ENCODE data around the gene XRN2.

Gene XRN2

DNA sequence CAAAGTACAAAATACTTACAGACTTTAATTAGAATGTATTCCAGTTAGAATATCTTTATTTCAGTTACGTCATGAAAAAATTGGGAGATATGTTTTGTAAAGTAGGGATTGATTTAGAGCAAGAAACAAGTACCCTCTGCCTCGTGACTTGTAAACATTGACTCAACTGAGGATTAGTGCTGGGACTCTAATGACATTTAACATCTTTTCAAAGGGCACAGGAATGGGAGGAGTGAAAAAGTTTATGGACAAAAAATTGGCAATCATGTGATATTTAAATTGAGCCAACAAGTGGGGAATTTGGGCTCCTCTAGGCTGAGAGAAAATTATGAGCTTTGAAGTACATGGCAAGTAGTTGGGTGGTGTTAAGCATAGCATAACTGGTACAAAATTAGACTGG lies 68.9 kb downstream of the XRN2 start:
- TF ChIP-seq EZH2phosphoT487 (IDR thresholded peaks at IDR 0.05; ENCODE audit: low read depth), result no peak
- TF ChIP-seq, protein P1, sequence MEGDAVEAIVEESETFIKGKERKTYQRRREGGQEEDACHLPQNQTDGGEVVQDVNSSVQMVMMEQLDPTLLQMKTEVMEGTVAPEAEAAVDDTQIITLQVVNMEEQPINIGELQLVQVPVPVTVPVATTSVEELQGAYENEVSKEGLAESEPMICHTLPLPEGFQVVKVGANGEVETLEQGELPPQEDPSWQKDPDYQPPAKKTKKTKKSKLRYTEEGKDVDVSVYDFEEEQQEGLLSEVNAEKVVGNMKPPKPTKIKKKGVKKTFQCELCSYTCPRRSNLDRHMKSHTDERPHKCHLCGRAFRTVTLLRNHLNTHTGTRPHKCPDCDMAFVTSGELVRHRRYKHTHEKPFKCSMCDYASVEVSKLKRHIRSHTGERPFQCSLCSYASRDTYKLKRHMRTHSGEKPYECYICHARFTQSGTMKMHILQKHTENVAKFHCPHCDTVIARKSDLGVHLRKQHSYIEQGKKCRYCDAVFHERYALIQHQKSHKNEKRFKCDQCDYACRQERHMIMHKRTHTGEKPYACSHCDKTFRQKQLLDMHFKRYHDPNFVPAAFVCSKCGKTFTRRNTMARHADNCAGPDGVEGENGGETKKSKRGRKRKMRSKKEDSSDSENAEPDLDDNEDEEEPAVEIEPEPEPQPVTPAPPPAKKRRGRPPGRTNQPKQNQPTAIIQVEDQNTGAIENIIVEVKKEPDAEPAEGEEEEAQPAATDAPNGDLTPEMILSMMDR (IDR thresholded peaks at IDR 0.05; ENCODE audit: low read depth, low read length), result no peak
- Histone ChIP-seq H3K79me2 (ENCODE audit: low read length) (peaks cover 42% of the 10 kb centered on the region), H3K27ac (ENCODE audit: low read length) (no peak overlapping the region), H3K4me2 (ENCODE audit: low read length) (no peak overlapping the region), H3K9ac (ENCODE audit: low read length) (no peak overlapping the region), H3K4me1 (ENCODE audit: low read length) (no peaks in the 10 kb centered on the region), H3K36me3 (replicated peaks; ENCODE audit: low read depth, low read length) (peaks cover 17% of the 10 kb centered on the region), H3K27me3 (ENCODE audit: low read depth, low read length) (no peaks in the 10 kb centered on the region), H2AFZ (ENCODE audit: low read depth, low read length) (no peak overlapping the region), H3K9me3 (ENCODE audit: insufficient read depth, low read length) (no peaks in the 10 kb centered on the region), H4K20me1 (ENCODE audit: insufficient read depth, low read length) (peaks cover 11% of the 10 kb centered on the region; the same call in 1 of the 2 replicates), H3K4me3 (ENCODE audit: low read length) (no peak overlapping the region)

DNA sequence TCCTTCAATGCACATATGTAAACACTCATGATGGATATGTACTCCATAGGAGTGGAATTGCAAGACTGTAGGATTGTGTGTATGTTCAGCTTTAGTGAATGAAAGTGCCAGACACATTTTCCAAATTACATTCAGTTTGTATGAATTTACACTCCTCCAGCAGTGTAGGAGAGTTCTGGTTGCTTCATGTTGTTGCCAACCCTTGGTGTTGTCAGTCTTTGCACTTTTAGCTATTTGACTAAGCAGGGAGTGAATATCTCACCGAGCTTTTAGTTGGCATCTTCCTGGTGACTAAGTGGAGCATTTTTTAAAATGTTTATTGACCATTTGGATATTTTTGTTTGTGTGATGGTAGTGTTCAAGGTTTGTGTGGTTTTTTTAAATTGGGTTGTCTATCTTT lies 70.3 kb downstream of the XRN2 start:
- Histone ChIP-seq H3K27ac (ENCODE audit: low read length) (no peak overlapping the region), H3K27me3 (ENCODE audit: low read depth, low read length) (no peaks in the 10 kb centered on the region), H2AFZ (ENCODE audit: low read depth, low read length) (no peak overlapping the region), H3K36me3 (replicated peaks; ENCODE audit: low read depth, low read length) (peaks cover 17% of the 10 kb centered on the region), H3K79me2 (ENCODE audit: low read length) (peaks cover 45% of the 10 kb centered on the region), H3K4me1 (ENCODE audit: low read length) (no peaks in the 10 kb centered on the region), H4K20me1 (ENCODE audit: insufficient read depth, low read length) (peaks cover 11% of the 10 kb centered on the region; the same call in 1 of the 2 replicates), H3K9ac (ENCODE audit: low read length) (no peak overlapping the region), H3K4me3 (ENCODE audit: low read length) (no peak overlapping the region), H3K4me2 (ENCODE audit: low read length) (no peak overlapping the region), H3K9me3 (ENCODE audit: insufficient read depth, low read length) (no peaks in the 10 kb centered on the region)
- no peak for TF ChIP-seq EZH2phosphoT487 (IDR thresholded peaks at IDR 0.05; ENCODE audit: low read depth)
- TF ChIP-seq, protein P1 (IDR thresholded peaks at IDR 0.05; ENCODE audit: low read depth, low read length), result no peak

GRCh38 chr20:21376626-21377025 lies 73.5 kb downstream of the XRN2 start:
- Histone ChIP-seq H3K9ac (ENCODE audit: low read length) (no peak overlapping the region), H2AFZ (ENCODE audit: low read depth, low read length) (no peak overlapping the region), H3K79me2 (ENCODE audit: low read length) (peaks cover 42% of the 10 kb centered on the region), H4K20me1 (ENCODE audit: insufficient read depth, low read length) (peaks cover 14% of the 10 kb centered on the region), H3K27ac (ENCODE audit: low read length) (no peak overlapping the region), H3K4me1 (ENCODE audit: low read length) (no peaks in the 10 kb centered on the region), H3K36me3 (replicated peaks; ENCODE audit: low read depth, low read length) (peaks cover 13% of the 10 kb centered on the region), H3K4me2 (ENCODE audit: low read length) (no peak overlapping the region), H3K27me3 (ENCODE audit: low read depth, low read length) (no peaks in the 10 kb centered on the region), H3K9me3 (ENCODE audit: insufficient read depth, low read length) (no peaks in the 10 kb centered on the region), H3K4me3 (ENCODE audit: low read length) (no peak overlapping the region)
- no peak for TF ChIP-seq EZH2phosphoT487 (IDR thresholded peaks at IDR 0.05; ENCODE audit: low read depth)
- TF ChIP-seq, protein P1 (IDR thresholded peaks at IDR 0.05; ENCODE audit: low read depth, low read length), result no peak

GRCh38 chr20:21377701-21378100 lies 74.6 kb downstream of the XRN2 start:
- TF ChIP-seq EZH2phosphoT487 (IDR thresholded peaks at IDR 0.05; ENCODE audit: low read depth), result no peak
- TF ChIP-seq, protein P1 (IDR thresholded peaks at IDR 0.05; ENCODE audit: low read depth, low read length), result no peak
- Histone ChIP-seq H3K4me2 (ENCODE audit: low read length) (no peak overlapping the region), H2AFZ (ENCODE audit: low read depth, low read length) (no peak overlapping the region), H3K9me3 (ENCODE audit: insufficient read depth, low read length) (no peaks in the 10 kb centered on the region), H3K79me2 (ENCODE audit: low read length) (peaks cover 36% of the 10 kb centered on the region), H3K4me3 (ENCODE audit: low read length) (no peak overlapping the region), H3K4me1 (ENCODE audit: low read length) (no peaks in the 10 kb centered on the region), H4K20me1 (ENCODE audit: insufficient read depth, low read length) (peaks cover 13% of the 10 kb centered on the region), H3K9ac (ENCODE audit: low read length) (no peak overlapping the region), H3K27ac (ENCODE audit: low read length) (no peak overlapping the region), H3K36me3 (replicated peaks; ENCODE audit: low read depth, low read length) (peaks cover 21% of the 10 kb centered on the region), H3K27me3 (ENCODE audit: low read depth, low read length) (no peaks in the 10 kb centered on the region)

Measured in OCI-LY3 (cell line).